Caki2 (cell line): Measurements from ENCODE around the gene MYO3B. TPM values are rescaled to one million over a fixed set of nuclear protein-coding genes. Genes with fewer than 3 reads are reported as not detected.
"Not testable (repeated sequence)": the region's sequence is repeated elsewhere in the genome, so short reads cannot be mapped to it uniquely, and the experiment has no call there.

Experiments used
- DNase-seq: peaks from one replicate; pipeline ENCODE4 v3.0.0-alpha.2; 2015; ENCODE audit warnings: low read depth
- in situ Hi-C: cut with HindIII; loops from 2 replicates; pipeline ENCODE4 v1.10.0; 2016; ENCODE audit warnings: low sequenced_read_pairs, low pct_unique_long_range_greater_than_20kb, mixed read lengths
- total RNA-seq: library from RNA; depleted of rRNA; stranded (reverse); fragments of >200 nt; shearing (Covaris generic); gene quantifications from 2 replicates; pipeline ENCODE4 v1.2.3, GENCODE V29; 2014; ENCODE audit warnings: low replicate concordance

Gene MYO3B
- total RNA-seq, 1 experiment from 2014 or later: 0.07 TPM

DNA sequence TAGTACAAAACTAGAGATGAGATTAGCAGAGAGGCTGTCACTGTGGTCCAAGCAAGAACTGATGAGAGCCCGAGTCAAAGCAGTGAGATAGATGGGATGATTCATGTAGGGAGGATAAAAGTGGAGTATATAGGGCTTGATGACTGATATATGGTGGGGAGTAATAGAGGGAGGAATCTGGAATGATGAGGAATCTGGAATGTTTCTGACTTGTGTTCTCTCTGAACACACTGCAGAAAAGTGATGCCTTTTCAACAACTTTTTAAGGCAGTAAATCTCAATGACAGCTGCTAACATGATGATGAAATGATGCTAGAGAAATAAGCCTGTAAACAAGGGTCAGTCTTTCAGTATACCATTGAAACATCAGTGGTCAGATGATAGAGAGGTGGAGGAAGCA lies 393.7 kb downstream of the MYO3B start:
- in situ Hi-C loops: no loop called here
- DNase-seq: no peak

DNA sequence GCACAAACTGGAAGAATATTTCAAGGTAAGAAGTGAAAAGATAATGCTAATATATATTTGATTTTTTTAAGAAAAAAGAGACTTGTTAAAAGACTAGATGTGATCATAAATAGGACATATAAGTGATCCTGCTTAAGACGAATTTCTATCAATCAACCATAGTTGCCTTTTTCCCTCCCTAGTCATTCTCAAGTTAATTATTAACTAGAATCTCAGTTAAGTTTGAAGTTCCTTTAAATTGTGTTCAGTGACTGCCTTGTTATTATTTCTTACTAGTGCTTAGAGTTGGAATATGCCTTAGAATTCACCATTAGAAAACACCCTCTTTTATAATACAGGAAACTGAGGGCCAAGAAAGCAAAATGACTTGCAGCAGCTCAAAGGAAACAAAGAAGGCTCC lies 395.7 kb downstream of the MYO3B start:
- in situ Hi-C loops: no loop called here
- peak; percentile 12 for DNase-seq

DNA sequence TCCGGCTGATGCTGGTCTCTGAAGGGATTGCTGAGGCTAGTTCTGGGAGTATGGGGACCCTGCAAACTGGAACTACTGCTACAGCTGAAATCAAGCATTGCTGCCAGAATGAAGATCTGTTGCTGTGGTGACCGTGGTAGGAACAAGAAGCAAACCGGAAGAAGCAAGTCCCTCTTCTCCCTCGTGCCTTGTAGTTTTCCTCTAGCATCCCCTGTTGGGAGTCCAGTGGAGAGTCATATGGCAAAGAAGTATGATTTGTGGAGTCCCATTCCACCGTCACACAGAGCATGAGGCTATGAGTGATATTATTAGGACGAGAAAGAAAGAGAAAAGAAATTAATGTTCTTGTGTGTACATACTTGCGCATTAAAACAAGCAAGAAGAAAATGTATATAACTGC lies 398.3 kb downstream of the MYO3B start:
- no peak for DNase-seq

DNA sequence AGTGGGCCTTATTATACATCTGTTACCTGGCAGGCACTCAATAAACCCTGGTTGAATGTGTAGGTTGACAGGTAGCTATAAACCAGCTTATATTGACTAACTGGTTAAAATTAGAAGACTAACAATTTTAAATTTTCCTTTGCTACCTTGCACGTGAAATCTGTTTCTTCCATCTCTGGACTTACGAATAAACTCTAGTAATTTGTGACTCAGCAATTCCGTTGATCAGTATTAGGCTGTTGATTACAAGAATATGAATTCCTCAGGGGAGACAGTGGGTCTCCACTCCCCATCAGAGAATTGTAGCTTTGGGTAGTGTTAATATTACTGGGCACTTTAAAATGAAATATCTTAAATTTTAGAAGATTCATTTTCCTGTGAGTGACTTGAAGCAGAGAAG lies 399.4 kb downstream of the MYO3B start:
- in situ Hi-C loops: no loop called here
- no peak for DNase-seq

More for the DNA sequence above, 398.3 kb downstream of the MYO3B start:
- in situ Hi-C loops: no loop called here

GRCh38 chr2:170578606-170579005 lies 400.7 kb downstream of the MYO3B start:
- no peak for DNase-seq
- in situ Hi-C loops: no loop called here

DNA sequence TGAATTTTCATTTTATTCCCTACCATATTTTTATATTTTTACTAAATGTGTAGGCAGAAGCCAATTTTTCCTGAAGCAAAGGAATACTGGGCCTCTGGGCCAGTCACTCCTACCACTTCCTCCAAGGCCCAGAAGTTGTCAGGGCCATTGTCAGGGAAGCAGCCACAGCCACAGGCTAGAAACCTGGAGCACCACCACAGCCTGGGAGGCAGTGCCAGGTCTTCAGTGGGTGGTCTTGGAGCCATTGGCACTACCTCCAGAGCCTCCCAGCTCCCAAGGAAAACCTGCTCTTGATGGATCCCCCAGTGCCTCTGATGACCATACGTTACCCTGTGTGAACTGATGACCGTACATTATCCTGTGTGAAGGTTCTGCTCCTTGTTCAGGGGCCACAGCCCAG lies 401.6 kb downstream of the MYO3B start:
- in situ Hi-C loops: no loop called here
- no peak for DNase-seq

DNA sequence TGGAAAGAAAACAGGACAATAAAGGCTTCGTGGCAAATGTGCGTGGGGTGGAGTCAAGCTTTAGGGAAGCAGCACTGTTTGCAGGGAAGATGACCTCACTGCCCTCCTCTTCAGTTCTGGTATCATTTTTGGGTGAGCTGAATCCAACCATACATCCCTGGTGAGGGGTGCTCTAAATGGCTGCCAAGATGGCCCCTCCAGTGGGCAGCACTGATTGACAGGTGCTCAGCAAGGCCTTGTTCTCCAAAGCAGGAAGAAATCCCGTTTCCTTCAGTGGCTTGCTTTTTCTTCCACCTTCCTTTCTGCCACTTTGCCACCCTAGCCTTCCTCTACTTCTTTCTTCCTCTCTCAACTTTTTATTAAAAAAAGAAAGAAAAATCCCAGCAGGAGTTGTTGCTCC lies 404.4 kb downstream of the MYO3B start:
- no peak for DNase-seq
- in situ Hi-C loops: no loop called here

DNA sequence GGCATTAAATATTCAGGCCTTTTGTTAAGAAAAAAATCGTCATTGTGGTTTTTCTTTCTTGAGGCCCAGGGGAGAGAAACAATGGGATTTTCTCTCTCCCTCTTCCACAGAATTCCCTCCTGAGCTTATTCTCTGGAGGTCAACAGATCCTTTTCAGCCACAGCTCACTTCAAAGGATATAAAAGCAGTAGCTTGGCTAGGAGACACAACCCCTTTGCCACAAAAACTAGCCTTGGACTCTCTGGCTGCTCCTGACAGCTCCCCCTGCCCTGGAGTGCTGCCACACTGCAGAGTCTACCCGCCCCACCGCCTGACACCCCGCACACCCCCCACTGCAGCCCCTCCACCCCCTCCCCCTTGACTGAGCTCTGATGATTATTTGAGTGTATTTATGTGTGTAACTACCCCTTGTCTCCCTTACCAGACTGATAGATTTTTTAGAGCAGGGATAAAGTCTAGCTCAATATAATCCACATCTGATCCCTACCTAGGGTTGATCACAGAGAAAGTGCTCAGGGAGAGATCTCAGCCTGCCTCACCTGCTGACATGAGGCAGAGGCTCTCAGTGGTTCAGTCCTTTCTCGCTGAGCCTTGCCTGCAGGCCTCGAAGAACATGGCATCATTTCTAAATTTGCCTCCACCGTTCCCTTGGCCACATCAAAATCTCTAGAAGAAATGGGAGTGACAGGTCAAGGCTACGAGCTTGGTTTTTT lies 405.0 kb downstream of the MYO3B start:
- DNase-seq: no peak
- in situ Hi-C loops: no loop called here

DNA sequence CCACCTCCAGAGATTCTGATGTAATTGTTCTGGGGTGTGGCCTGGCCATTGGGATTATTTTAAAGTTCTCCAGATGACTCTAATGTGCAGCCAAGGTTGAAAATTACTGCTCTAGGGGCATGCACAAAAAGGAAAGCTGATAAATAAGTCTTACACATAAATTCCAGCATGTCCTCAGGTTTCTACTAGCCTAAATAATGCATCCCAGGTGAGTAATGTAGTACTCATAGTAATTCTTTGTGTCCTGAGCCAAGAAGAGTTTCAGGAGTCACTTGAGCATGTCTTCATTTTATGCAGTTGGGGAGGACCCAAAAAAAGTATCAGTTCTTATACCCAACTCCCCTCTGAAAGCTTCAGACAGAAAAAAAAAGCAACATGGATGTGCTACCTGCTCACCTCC lies 407.1 kb downstream of the MYO3B start:
- in situ Hi-C loops: no loop called here
- DNase-seq: no peak

GRCh38 chr2:170586571-170587095 lies 408.7 kb downstream of the MYO3B start:
- in situ Hi-C loops: no loop called here
- no peak for DNase-seq

DNA sequence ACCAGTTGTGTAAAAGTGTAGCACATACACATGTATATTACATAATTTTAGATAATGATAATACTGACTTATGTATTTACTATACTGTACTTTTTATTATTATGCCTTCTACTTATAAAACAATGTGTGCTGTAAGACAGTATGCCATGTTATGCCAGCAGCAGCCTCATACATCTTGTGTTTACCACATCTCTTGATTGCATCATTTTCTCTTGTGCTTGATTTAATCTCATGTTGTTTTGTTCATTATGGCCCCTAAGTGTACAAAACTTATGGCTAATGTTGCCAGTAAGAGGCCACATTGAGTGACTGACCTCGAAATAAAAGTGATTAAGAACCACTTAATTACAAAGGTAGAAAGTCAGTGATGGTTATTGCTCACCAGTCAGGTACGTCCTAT lies 409.2 kb downstream of the MYO3B start:
- in situ Hi-C loops: no loop called here
- DNase-seq: no peak

DNA sequence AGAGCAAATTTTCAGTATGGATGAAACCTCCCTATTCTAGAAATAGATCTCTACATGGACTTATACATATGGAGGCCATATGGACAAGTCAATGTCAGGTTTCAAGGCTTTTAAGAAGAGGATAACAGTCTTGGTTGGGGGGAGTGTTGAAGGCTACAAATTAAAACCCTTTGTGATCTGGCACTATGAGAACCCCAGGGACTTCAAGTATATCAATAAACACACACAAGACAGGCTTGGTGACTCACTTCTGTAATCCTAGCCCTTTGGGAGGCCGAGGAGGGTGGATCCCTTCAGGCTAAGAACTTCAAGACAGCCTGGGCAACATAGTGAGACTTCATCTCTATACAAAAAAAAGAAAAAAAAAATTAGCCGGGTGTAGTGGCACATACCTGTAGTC lies 410.0 kb downstream of the MYO3B start:
- in situ Hi-C loops: no loop called here
- DNase-seq: no peak

DNA sequence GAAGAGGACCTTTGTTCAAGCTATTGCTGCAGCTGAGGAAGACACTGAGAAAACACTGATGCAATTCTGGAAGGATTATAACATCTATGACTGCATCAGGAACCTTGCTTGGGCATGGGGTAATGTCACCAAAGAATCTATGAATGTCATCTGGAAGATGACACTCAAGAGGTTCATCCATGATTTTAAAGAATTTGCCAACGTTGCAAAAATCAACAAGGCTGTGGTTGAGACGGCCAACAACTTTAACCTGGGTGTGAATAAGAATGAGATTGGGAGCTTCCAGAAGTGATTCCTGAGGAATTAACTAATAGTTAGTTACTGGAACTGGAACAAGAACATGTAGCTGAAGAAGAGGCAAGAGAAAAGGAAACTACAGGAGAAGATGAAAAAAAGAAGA lies 410.8 kb downstream of the MYO3B start:
- in situ Hi-C loops: no loop called here

DNA sequence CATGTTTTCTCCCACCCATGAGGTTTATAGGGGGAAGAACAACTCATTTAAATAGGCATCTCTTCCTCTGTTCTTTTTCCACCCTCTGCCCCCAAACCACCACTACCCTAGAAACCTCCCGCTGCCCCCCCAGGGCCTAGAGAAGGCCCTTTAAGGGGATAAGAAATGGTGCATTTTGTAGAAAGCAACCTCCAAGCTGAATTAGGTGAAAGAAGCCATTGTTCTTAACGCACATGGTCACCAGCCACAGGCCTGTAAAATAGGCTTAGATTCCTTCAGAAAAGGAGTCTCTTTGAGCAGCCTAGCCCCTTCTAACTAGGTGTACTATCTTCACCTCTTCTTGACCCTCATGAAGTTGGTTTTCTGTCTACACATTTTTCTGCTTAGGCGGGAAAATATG lies 418.6 kb downstream of the MYO3B start:
- DNase-seq: no peak
- in situ Hi-C loops: no loop called here

More for the DNA sequence above, 410.8 kb downstream of the MYO3B start:
- no peak for DNase-seq

DNA sequence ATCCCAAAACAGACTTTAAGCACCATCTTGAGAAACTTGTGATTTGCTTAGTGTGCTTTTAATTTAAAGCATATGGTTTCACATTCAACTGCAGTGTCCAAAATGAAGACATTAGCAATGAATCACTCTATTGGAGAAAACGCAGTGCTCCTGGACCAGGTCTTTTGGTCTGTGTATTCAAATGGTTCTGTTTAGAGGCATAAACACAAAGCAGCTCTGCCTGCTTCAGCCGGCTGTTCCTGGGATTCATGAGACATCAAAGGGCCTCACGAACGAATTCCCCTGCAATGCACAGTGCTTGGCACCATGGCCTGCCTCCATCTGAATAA lies 420.1 kb downstream of the MYO3B start:
- DNase-seq: no peak
- in situ Hi-C loops: no loop called here

- no peak for DNase-seq
- in situ Hi-C loops: no loop called here
These were observed 423.5 kb downstream of the MYO3B start for GRCh38 chr2:170601489-170601888.

DNA sequence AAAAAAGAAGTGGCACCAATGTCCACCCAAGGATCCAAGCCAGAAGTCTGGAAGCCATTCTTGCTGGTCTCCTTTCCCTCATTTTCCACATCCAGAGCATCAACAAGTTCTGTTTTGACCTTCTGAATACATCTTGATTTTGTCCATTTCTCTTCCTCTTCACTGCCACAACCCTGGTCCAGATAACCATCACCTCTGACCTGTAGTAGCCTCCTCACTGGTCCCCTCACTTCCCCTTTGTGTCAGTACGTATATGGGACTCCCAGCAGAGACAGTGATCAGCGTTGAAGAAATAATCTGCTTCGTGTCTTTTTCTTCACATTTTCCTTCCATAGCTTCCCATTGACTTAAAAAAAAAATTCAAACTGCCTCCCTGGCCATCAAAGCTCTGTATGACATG lies 427.9 kb downstream of the MYO3B start:
- DNase-seq: no peak
- in situ Hi-C loops: no loop called here

DNA sequence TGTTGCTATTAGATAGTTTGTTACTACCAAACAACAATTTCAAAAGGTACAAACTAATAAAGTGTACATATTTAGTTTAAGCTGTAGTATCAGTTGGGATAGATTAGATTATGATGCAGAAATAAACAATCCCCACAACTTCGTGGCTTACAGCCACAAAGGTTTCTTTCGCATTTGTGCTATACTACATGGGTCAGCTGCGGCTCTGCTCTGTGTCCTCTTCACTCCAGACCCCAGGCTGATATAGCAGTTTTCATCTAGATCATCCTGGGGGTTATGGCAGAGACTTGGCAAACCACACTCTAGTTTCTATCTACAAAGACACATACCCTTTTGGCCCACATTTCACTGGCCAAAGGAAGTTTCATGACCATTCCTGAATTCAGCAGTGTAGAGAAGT lies 429.2 kb downstream of the MYO3B start:
- in situ Hi-C loops: no loop called here
- DNase-seq: no peak

GRCh38 chr2:170610615-170611014 lies 432.7 kb downstream of the MYO3B start:
- DNase-seq: no peak
- in situ Hi-C loops: no loop called here

DNA sequence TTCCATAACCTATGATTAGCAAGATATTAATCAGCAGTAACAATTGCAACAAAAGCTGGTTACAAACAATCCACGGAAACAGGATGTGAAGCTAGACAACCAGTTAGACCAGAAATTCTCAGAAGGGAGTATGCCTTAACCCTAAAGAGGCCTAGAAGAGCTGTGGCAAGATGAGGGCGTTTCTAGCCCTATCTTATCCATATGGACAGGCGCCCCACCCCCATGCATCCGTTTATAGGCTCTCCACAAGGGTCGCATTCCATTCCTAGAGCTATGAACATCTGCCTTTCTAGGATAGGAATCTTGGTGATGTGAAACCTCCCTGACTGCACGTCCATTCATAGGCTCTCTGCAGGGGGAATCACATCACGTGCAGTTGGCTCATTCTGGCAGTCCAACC lies 441.0 kb downstream of the MYO3B start:
- in situ Hi-C loops, DNase-seq: not testable (repeated sequence)
